ENCODE measurements around the gene FOXO3. TPM values are rescaled to one million over a fixed set of nuclear protein-coding genes. Genes with fewer than 3 reads are reported as not detected.

The FOXO3 gene
- total and polyA plus RNA-seq, 9 donors = 21.8 to 37.1 (median 29.1) TPM

- no CpG with 5 or more reads among the region's 7 CpGs for WGBS (ENCODE audit: insufficient coverage)
- Histone ChIP-seq H3K36me3 (ENCODE audit: control insufficient read depth, insufficient read depth, low read length) (no peaks in the 10 kb centered on the region), H3K27ac (ENCODE audit: low read length) (no peak overlapping the region), H3K27me3 (ENCODE audit: control insufficient read depth, insufficient read depth, low read length) (no peaks in the 10 kb centered on the region), H3K9me3 (replicated peaks; ENCODE audit: control insufficient read depth, low read depth, low read length) (no peaks in the 10 kb centered on the region), H3K4me3 (ENCODE audit: low read length) (no peak overlapping the region), H3K4me1 (ENCODE audit: control insufficient read depth, insufficient read depth, low read length) (peaks cover 22% of the 10 kb centered on the region)
- DNase-seq = no peak
Measured at GRCh38 chr6:108710551-108710950, 149.8 kb downstream of the FOXO3 start.

GRCh38 chr6:108711071-108711470 lies 150.4 kb downstream of the FOXO3 start:
- peaks cover 22% of the 10 kb centered on the region for H3K4me1 ChIP-seq (ENCODE audit: control insufficient read depth, insufficient read depth, low read length)
- no CpG with 5 or more reads among the region's 5 CpGs for WGBS (ENCODE audit: insufficient coverage)
- H3K9me3 ChIP-seq (replicated peaks; ENCODE audit: control insufficient read depth, low read depth, low read length) = no peaks in the 10 kb centered on the region
- H3K27ac ChIP-seq (ENCODE audit: low read length) = no peak overlapping the region
- no peaks in the 10 kb centered on the region for H3K36me3 ChIP-seq (ENCODE audit: control insufficient read depth, insufficient read depth, low read length)
- no peak for DNase-seq
- H3K4me3 ChIP-seq (ENCODE audit: low read length) = no peak overlapping the region
- no peaks in the 10 kb centered on the region for H3K27me3 ChIP-seq (ENCODE audit: control insufficient read depth, insufficient read depth, low read length)

- Histone ChIP-seq H3K4me1 (ENCODE audit: control insufficient read depth, insufficient read depth, low read length) (peaks cover 22% of the 10 kb centered on the region), H3K4me3 (ENCODE audit: low read length) (no peak overlapping the region), H3K9me3 (replicated peaks; ENCODE audit: control insufficient read depth, low read depth, low read length) (no peaks in the 10 kb centered on the region), H3K36me3 (ENCODE audit: control insufficient read depth, insufficient read depth, low read length) (no peaks in the 10 kb centered on the region), H3K27ac (ENCODE audit: low read length) (no peak overlapping the region), H3K27me3 (ENCODE audit: control insufficient read depth, insufficient read depth, low read length) (no peaks in the 10 kb centered on the region)
- 71% methylated on average over 2 of the region's 5 CpGs for WGBS (ENCODE audit: insufficient coverage)
- DNase-seq = no peak
Measured at GRCh38 chr6:108711826-108712225, 151.1 kb downstream of the FOXO3 start.

GRCh38 chr6:108712946-108713345 lies 152.2 kb downstream of the FOXO3 start:
- no peak overlapping the region for H3K27ac ChIP-seq (ENCODE audit: low read length)
- no peak overlapping the region for H3K4me3 ChIP-seq (ENCODE audit: low read length)
- H3K9me3 ChIP-seq (replicated peaks; ENCODE audit: control insufficient read depth, low read depth, low read length) = no peaks in the 10 kb centered on the region
- peaks cover 22% of the 10 kb centered on the region for H3K4me1 ChIP-seq (ENCODE audit: control insufficient read depth, insufficient read depth, low read length)
- H3K27me3 ChIP-seq (ENCODE audit: control insufficient read depth, insufficient read depth, low read length) = no peaks in the 10 kb centered on the region
- WGBS (ENCODE audit: insufficient coverage) = no CpG with 5 or more reads among the region's 2 CpGs
- H3K36me3 ChIP-seq (ENCODE audit: control insufficient read depth, insufficient read depth, low read length) = no peaks in the 10 kb centered on the region
- no peak for DNase-seq

GRCh38 chr6:108714101-108714765 lies 153.5 kb downstream of the FOXO3 start:
- Histone ChIP-seq H3K27ac (ENCODE audit: low read length) (no peak overlapping the region), H3K9me3 (replicated peaks; ENCODE audit: control insufficient read depth, low read depth, low read length) (no peaks in the 10 kb centered on the region), H3K4me3 (ENCODE audit: low read length) (no peak overlapping the region), H3K36me3 (ENCODE audit: control insufficient read depth, insufficient read depth, low read length) (no peaks in the 10 kb centered on the region), H3K27me3 (ENCODE audit: control insufficient read depth, insufficient read depth, low read length) (no peaks in the 10 kb centered on the region), H3K4me1 (ENCODE audit: control insufficient read depth, insufficient read depth, low read length) (peaks cover 22% of the 10 kb centered on the region)
- peak; percentile 91 for DNase-seq
- WGBS (ENCODE audit: insufficient coverage) = 40% methylated on average over 2 of the region's 7 CpGs

- no peak overlapping the region for H3K27ac ChIP-seq (ENCODE audit: low read length)
- WGBS (ENCODE audit: insufficient coverage) = 46% methylated on average over 4 of the region's 9 CpGs
- peak; percentile 70 for DNase-seq
Measured at GRCh38 chr6:108714766-108715414, 154.2 kb downstream of the FOXO3 start.

GRCh38 chr6:108715832-108716231 lies 155.1 kb downstream of the FOXO3 start:
- Histone ChIP-seq H3K36me3 (ENCODE audit: control insufficient read depth, insufficient read depth, low read length) (no peaks in the 10 kb centered on the region), H3K27ac (ENCODE audit: low read length) (no peak overlapping the region), H3K27me3 (ENCODE audit: control insufficient read depth, insufficient read depth, low read length) (no peaks in the 10 kb centered on the region), H3K4me1 (ENCODE audit: control insufficient read depth, insufficient read depth, low read length) (peaks cover 22% of the 10 kb centered on the region), H3K9me3 (replicated peaks; ENCODE audit: control insufficient read depth, low read depth, low read length) (no peaks in the 10 kb centered on the region), H3K4me3 (ENCODE audit: low read length) (no peak overlapping the region)
- DNase-seq = no peak
- no CpG with 5 or more reads among the region's 5 CpGs for WGBS (ENCODE audit: insufficient coverage)

More at GRCh38 chr6:108714766-108715414, 154.2 kb downstream of the FOXO3 start:
- Histone ChIP-seq H3K36me3 (ENCODE audit: control insufficient read depth, insufficient read depth, low read length) (no peaks in the 10 kb centered on the region), H3K4me1 (ENCODE audit: control insufficient read depth, insufficient read depth, low read length) (peaks cover 22% of the 10 kb centered on the region), H3K4me3 (ENCODE audit: low read length) (no peak overlapping the region), H3K27me3 (ENCODE audit: control insufficient read depth, insufficient read depth, low read length) (no peaks in the 10 kb centered on the region), H3K9me3 (replicated peaks; ENCODE audit: control insufficient read depth, low read depth, low read length) (no peaks in the 10 kb centered on the region)

GRCh38 chr6:108716801-108717791 lies 156.4 kb downstream of the FOXO3 start:
- Histone ChIP-seq H3K4me1 (ENCODE audit: control insufficient read depth, insufficient read depth, low read length) (peaks cover 21% of the 10 kb centered on the region), H3K27ac (ENCODE audit: low read length) (no peak overlapping the region), H3K36me3 (ENCODE audit: control insufficient read depth, insufficient read depth, low read length) (no peaks in the 10 kb centered on the region), H3K9me3 (replicated peaks; ENCODE audit: control insufficient read depth, low read depth, low read length) (no peaks in the 10 kb centered on the region), H3K27me3 (ENCODE audit: control insufficient read depth, insufficient read depth, low read length) (no peaks in the 10 kb centered on the region), H3K4me3 (ENCODE audit: low read length) (no peak overlapping the region)
- WGBS (ENCODE audit: insufficient coverage) = 87% methylated on average over 35 of the region's 39 CpGs
- no peak for DNase-seq

GRCh38 chr6:108719477-108719876 lies 158.8 kb downstream of the FOXO3 start:
- Histone ChIP-seq H3K27ac (ENCODE audit: low read length) (no peak overlapping the region), H3K4me3 (ENCODE audit: low read length) (no peak overlapping the region), H3K36me3 (ENCODE audit: control insufficient read depth, insufficient read depth, low read length) (no peaks in the 10 kb centered on the region), H3K9me3 (replicated peaks; ENCODE audit: control insufficient read depth, low read depth, low read length) (no peaks in the 10 kb centered on the region), H3K27me3 (ENCODE audit: control insufficient read depth, insufficient read depth, low read length) (no peaks in the 10 kb centered on the region), H3K4me1 (ENCODE audit: control insufficient read depth, insufficient read depth, low read length) (peaks cover 7% of the 10 kb centered on the region)
- no peak for DNase-seq
- WGBS (ENCODE audit: insufficient coverage) = 63% methylated on average over 2 of the region's 3 CpGs

GRCh38 chr6:108720827-108721226 lies 160.1 kb downstream of the FOXO3 start:
- Histone ChIP-seq H3K27ac (ENCODE audit: low read length) (no peak overlapping the region), H3K36me3 (ENCODE audit: control insufficient read depth, insufficient read depth, low read length) (no peaks in the 10 kb centered on the region), H3K4me3 (ENCODE audit: low read length) (no peak overlapping the region), H3K4me1 (ENCODE audit: control insufficient read depth, insufficient read depth, low read length) (no peaks in the 10 kb centered on the region), H3K9me3 (replicated peaks; ENCODE audit: control insufficient read depth, low read depth, low read length) (no peaks in the 10 kb centered on the region), H3K27me3 (ENCODE audit: control insufficient read depth, insufficient read depth, low read length) (no peaks in the 10 kb centered on the region)
- DNase-seq = no peak
- WGBS (ENCODE audit: insufficient coverage) = 28% methylated on average over 2 of the region's 2 CpGs
